Hematopoietic multipotent progenitor cell treated with erythropoietin and hydrocortisone succinate and interleukin-3 and kit ligand, for 8 days (in vitro differentiated cells): Measurements from ENCODE around the gene BRSK1.

Experiments used
- DNase-seq: peaks from one replicate; pipeline ENCODE4 v3.0.0-alpha.2; 2015

The BRSK1 gene

GRCh38 chr19:55355213-55355821, 71.5 kb downstream of the BRSK1 start:
- DNase-seq: no peak

GRCh38 chr19:55358493-55358892, 74.7 kb downstream of the BRSK1 start:
- no peak for DNase-seq

GRCh38 chr19:55358943-55359908, 75.4 kb downstream of the BRSK1 start:
- DNase-seq: no peak

GRCh38 chr19:55360902-55361301, 77.1 kb downstream of the BRSK1 start:
- DNase-seq: no peak
